ENCODE data around the gene CLIP3. TPM values are rescaled to one million over a fixed set of nuclear protein-coding genes. Genes with fewer than 3 reads are reported as not detected.

Gene CLIP3
- total and polyA plus RNA-seq, 9 of the 15 experiments (the other 6 are each of a cell fraction or from before 2014, with no cell fraction given) = 0.01 to 0.50 (median 0.15) TPM; not detected in 1

DNA sequence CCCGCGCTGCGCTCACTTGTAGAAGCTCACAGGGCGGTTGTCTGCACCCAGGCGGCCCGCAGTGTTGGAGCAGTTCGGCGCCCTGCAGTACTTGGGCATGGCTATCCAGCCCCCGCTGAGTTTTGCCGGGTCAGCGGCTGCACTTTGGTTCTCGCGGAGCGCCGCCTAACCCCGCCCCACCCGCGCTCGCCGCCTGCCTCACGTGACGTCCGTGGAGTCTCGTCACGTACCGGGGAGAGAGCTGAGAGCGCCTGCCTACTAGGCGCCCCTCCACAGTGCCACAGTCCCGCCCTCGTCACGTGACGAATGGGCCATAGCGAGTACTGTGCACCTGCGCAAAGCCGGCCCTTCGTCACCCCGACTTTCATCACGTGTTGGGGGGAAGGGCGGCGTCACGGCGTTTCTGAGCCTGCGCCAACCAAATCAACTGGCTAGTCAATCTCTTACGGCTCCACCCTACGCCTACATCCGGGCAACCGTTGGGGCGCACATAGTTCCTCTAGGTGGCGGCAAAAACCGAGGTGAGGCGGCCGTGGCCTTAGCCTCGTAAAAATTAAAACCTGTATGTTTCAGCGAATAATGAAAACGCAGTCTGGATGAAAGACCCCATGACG lies 21.6 kb upstream of the CLIP3 start, which contains the start of gene THAP8 (continued):
- TF ChIP-seq, protein P1, sequence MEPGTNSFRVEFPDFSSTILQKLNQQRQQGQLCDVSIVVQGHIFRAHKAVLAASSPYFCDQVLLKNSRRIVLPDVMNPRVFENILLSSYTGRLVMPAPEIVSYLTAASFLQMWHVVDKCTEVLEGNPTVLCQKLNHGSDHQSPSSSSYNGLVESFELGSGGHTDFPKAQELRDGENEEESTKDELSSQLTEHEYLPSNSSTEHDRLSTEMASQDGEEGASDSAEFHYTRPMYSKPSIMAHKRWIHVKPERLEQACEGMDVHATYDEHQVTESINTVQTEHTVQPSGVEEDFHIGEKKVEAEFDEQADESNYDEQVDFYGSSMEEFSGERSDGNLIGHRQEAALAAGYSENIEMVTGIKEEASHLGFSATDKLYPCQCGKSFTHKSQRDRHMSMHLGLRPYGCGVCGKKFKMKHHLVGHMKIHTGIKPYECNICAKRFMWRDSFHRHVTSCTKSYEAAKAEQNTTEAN (CRISPR knock-in tag; IDR thresholded peaks at IDR 0.05) = no peak
- TF ChIP-seq ZNF695 (CRISPR knock-in tag; IDR thresholded peaks at IDR 0.05) = no peak
- peak; percentile 89 for TF ChIP-seq LCOR (CRISPR knock-in tag; IDR thresholded peaks at IDR 0.05)
- no peak for TF ChIP-seq NR1H2 (CRISPR knock-in tag; IDR thresholded peaks at IDR 0.05)
- no peak for TF ChIP-seq ZNF174 (CRISPR knock-in tag; IDR thresholded peaks at IDR 0.05)
- TF ChIP-seq SREBF1 (IDR thresholded peaks at IDR 0.05; ENCODE audit: borderline replicate concordance, low read depth, low read length) = peak; percentile 69; the same call in 1 of the 2 replicates
- TF ChIP-seq, protein P2, sequence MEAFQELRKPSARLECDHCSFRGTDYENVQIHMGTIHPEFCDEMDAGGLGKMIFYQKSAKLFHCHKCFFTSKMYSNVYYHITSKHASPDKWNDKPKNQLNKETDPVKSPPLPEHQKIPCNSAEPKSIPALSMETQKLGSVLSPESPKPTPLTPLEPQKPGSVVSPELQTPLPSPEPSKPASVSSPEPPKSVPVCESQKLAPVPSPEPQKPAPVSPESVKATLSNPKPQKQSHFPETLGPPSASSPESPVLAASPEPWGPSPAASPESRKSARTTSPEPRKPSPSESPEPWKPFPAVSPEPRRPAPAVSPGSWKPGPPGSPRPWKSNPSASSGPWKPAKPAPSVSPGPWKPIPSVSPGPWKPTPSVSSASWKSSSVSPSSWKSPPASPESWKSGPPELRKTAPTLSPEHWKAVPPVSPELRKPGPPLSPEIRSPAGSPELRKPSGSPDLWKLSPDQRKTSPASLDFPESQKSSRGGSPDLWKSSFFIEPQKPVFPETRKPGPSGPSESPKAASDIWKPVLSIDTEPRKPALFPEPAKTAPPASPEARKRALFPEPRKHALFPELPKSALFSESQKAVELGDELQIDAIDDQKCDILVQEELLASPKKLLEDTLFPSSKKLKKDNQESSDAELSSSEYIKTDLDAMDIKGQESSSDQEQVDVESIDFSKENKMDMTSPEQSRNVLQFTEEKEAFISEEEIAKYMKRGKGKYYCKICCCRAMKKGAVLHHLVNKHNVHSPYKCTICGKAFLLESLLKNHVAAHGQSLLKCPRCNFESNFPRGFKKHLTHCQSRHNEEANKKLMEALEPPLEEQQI (IDR thresholded peaks at IDR 0.05) = no peak
- TF ChIP-seq, protein P3, sequence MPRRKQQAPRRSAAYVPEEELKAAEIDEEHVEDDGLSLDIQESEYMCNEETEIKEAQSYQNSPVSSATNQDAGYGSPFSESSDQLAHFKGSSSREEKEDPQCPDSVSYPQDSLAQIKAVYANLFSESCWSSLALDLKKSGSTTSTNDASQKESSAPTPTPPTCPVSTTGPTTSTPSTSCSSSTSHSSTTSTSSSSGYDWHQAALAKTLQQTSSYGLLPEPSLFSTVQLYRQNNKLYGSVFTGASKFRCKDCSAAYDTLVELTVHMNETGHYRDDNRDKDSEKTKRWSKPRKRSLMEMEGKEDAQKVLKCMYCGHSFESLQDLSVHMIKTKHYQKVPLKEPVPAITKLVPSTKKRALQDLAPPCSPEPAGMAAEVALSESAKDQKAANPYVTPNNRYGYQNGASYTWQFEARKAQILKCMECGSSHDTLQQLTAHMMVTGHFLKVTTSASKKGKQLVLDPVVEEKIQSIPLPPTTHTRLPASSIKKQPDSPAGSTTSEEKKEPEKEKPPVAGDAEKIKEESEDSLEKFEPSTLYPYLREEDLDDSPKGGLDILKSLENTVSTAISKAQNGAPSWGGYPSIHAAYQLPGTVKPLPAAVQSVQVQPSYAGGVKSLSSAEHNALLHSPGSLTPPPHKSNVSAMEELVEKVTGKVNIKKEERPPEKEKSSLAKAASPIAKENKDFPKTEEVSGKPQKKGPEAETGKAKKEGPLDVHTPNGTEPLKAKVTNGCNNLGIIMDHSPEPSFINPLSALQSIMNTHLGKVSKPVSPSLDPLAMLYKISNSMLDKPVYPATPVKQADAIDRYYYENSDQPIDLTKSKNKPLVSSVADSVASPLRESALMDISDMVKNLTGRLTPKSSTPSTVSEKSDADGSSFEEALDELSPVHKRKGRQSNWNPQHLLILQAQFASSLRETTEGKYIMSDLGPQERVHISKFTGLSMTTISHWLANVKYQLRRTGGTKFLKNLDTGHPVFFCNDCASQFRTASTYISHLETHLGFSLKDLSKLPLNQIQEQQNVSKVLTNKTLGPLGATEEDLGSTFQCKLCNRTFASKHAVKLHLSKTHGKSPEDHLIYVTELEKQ (CRISPR knock-in tag; IDR thresholded peaks at IDR 0.05) = no peak
- TF ChIP-seq, protein P4, sequence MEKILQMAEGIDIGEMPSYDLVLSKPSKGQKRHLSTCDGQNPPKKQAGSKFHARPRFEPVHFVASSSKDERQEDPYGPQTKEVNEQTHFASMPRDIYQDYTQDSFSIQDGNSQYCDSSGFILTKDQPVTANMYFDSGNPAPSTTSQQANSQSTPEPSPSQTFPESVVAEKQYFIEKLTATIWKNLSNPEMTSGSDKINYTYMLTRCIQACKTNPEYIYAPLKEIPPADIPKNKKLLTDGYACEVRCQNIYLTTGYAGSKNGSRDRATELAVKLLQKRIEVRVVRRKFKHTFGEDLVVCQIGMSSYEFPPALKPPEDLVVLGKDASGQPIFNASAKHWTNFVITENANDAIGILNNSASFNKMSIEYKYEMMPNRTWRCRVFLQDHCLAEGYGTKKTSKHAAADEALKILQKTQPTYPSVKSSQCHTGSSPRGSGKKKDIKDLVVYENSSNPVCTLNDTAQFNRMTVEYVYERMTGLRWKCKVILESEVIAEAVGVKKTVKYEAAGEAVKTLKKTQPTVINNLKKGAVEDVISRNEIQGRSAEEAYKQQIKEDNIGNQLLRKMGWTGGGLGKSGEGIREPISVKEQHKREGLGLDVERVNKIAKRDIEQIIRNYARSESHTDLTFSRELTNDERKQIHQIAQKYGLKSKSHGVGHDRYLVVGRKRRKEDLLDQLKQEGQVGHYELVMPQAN (IDR thresholded peaks at IDR 0.05; ENCODE audit: borderline replicate concordance) = peak; percentile 77; the same call in 1 of the 2 replicates
- TF ChIP-seq, protein P5, sequence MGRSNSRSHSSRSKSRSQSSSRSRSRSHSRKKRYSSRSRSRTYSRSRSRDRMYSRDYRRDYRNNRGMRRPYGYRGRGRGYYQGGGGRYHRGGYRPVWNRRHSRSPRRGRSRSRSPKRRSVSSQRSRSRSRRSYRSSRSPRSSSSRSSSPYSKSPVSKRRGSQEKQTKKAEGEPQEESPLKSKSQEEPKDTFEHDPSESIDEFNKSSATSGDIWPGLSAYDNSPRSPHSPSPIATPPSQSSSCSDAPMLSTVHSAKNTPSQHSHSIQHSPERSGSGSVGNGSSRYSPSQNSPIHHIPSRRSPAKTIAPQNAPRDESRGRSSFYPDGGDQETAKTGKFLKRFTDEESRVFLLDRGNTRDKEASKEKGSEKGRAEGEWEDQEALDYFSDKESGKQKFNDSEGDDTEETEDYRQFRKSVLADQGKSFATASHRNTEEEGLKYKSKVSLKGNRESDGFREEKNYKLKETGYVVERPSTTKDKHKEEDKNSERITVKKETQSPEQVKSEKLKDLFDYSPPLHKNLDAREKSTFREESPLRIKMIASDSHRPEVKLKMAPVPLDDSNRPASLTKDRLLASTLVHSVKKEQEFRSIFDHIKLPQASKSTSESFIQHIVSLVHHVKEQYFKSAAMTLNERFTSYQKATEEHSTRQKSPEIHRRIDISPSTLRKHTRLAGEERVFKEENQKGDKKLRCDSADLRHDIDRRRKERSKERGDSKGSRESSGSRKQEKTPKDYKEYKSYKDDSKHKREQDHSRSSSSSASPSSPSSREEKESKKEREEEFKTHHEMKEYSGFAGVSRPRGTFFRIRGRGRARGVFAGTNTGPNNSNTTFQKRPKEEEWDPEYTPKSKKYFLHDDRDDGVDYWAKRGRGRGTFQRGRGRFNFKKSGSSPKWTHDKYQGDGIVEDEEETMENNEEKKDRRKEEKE (IDR thresholded peaks at IDR 0.05; ENCODE audit: borderline replicate concordance in 1 of 2, control insufficient read depth in 1 of 2, low read depth in 2 of 2, low read length in 1 of 2) = no peak
- peak; percentile 78 for TF ChIP-seq ZNF766 (CRISPR knock-in tag; conservative IDR thresholded peaks at IDR 0.05)
- no peak for TF ChIP-seq CHD4 (IDR thresholded peaks at IDR 0.05; ENCODE audit: insufficient read depth, insufficient replicate concordance, low read depth, low read length, poor library complexity, severe bottlenecking)

Measured in K562 (cell line).